Measurements from ENCODE around the gene DAZAP1.
"Not testable (repeated sequence)": the region's sequence is repeated elsewhere in the genome, so short reads cannot be mapped to it uniquely, and the experiment has no call there.

The DAZAP1 gene

GRCh38 chr19:1433119-1434039, 26.0 kb downstream of the DAZAP1 start:
- in situ Hi-C loops (cut with MboI; ENCODE audit: low pct_unique_long_range_greater_than_20kb, low sequenced_read_pairs), result no loop called here
- DNase-seq, result no peak

DNA sequence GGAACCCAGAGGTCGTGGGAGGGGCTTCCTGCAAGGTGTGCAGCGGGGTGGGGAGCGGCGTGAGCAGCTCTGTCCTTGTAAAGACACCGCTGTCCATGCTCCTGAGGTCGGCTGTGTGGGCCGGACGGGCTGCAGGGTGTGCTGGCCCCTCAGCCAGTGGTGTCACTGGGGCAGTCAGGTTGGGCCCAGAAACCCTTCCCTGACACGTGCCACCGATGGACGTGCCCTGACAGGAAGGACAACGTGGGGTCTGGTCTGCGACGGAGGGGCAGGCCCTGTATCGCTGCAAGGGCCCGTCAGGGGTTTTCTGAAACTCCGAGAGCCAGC, 26.6 kb downstream of the DAZAP1 start:
- no peak for DNase-seq
- in situ Hi-C loops (cut with MboI; ENCODE audit: low pct_unique_long_range_greater_than_20kb, low sequenced_read_pairs), result no loop called here

GRCh38 chr19:1434577-1435060, 27.2 kb downstream of the DAZAP1 start:
- DNase-seq, result no peak
- in situ Hi-C loops (cut with MboI; ENCODE audit: low pct_unique_long_range_greater_than_20kb, low sequenced_read_pairs), result no loop called here

DNA sequence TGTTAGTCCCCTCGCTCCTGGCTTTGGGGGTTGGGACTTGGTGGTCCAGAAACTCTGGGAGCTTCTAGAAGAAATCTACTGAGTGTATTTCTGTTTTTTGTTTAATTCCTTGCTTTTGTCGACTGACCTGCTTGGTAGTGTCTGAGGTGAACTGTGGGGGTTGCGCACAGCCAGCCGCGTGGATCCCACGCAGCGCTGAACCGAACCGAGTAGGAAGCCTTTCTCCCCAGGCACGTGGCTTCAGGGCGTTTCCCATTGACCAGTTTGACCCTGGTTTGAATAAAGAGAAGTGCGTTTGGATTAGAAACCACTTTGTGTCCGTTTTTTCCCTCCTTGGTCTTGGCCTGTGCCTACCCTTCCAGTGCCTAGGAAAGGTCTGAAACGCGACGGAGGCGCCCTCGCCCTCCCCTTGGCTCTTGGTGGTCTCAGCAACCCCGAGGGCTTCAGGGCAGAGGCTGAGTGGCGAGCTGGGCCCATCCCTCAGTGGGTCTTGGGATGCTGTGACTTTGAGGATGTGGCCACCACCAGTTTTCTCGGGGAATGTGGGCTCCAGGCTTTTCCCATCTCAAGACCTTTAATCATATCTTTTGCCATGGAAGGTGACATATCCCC, 28.1 kb downstream of the DAZAP1 start:
- in situ Hi-C loops (cut with MboI; ENCODE audit: low pct_unique_long_range_greater_than_20kb, low sequenced_read_pairs), result no loop called here
- DNase-seq, result no peak

DNA sequence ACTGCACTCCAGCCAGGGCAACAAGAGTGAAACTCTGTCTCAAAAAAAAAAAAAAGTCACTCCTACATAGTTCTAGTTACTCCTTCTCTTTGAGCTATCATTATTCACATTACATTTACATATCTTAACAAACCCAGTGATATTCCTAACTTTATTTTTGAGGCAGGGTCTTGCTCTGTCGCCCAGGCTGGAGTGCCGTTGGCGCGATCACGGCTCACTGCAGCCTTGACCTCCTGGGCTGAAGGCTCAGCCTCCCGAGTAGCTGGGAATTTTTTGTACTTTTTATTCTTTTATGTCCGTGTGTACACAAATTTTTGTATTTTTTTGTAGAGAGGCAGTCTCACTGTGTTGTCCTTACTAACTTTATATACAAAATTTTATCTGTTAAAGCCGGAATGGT, 30.2 kb downstream of the DAZAP1 start:
- DNase-seq, result no peak
- in situ Hi-C loops (cut with MboI; ENCODE audit: low pct_unique_long_range_greater_than_20kb, low sequenced_read_pairs), result no loop called here

GRCh38 chr19:1438035-1438932, 30.9 kb downstream of the DAZAP1 start, which contains the start of gene RPS15:
Gene RPS15, plus strand, starts transcription at chr19:1438396. Its CDS starts 30 bp downstream, at chr19:1438426.
- DNase-seq, result peak; percentile 96
- in situ Hi-C loops (cut with MboI; ENCODE audit: low pct_unique_long_range_greater_than_20kb, low sequenced_read_pairs), result no loop called here

- in situ Hi-C loops (cut with MboI; ENCODE audit: low pct_unique_long_range_greater_than_20kb, low sequenced_read_pairs), result no loop called here
- no peak for DNase-seq
Observed at GRCh38 chr19:1438933-1439354, 31.6 kb downstream of the DAZAP1 start.

DNA sequence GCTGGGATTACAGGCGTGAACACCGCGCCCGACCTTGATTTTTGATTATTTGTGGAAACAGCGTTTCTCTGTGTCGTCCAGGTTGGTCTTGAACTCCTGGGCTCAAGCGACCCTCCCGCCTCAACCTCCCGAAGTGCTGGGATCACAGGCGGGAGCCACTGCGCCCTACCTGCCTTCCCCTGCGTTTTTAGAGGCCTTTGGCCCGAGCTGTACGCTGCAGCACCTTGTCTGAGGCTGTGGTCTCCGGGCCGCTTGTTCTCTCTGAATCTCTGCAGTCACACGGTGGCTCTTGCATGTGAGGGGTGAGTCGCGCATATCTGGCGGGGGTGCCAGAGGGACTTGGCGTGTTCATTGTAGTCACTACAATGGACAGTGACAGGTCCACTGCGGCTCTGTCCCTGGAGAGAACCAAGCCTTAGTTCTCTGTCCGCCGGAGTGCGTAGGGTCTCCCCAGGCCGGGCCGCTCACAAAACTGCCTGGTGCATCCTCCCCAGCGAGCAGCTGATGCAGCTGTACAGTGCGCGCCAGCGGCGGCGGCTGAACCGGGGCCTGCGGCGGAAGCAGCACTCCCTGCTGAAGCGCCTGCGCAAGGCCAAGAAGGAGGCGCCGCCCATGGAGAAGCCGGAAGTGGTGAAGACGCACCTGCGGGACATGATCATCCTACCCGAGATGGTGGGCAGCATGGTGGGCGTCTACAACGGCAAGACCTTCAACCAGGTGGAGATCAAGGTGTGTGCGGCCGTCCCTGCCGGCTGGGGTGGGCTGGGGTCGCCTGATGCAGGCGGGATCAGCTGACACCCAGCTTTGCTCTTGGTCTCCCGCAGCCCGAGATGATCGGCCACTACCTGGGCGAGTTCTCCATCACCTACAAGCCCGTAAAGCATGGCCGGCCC, 32.4 kb downstream of the DAZAP1 start:
- in situ Hi-C loops (cut with MboI; ENCODE audit: low pct_unique_long_range_greater_than_20kb, low sequenced_read_pairs); DNase-seq: not testable (repeated sequence)

GRCh38 chr19:1440418-1440801, 33.0 kb downstream of the DAZAP1 start:
- in situ Hi-C loops (cut with MboI; ENCODE audit: low pct_unique_long_range_greater_than_20kb, low sequenced_read_pairs), result no loop called here

GRCh38 chr19:1441022-1441426, 33.6 kb downstream of the DAZAP1 start:
- in situ Hi-C loops (cut with MboI; ENCODE audit: low pct_unique_long_range_greater_than_20kb, low sequenced_read_pairs), result no loop called here
- DNase-seq, result no peak

More at GRCh38 chr19:1440418-1440801, 33.0 kb downstream of the DAZAP1 start:
- DNase-seq, result no peak

GRCh38 chr19:1441677-1442438, 34.5 kb downstream of the DAZAP1 start:
- DNase-seq, result no peak
- in situ Hi-C loops (cut with MboI; ENCODE audit: low pct_unique_long_range_greater_than_20kb, low sequenced_read_pairs), result no loop called here

DNA sequence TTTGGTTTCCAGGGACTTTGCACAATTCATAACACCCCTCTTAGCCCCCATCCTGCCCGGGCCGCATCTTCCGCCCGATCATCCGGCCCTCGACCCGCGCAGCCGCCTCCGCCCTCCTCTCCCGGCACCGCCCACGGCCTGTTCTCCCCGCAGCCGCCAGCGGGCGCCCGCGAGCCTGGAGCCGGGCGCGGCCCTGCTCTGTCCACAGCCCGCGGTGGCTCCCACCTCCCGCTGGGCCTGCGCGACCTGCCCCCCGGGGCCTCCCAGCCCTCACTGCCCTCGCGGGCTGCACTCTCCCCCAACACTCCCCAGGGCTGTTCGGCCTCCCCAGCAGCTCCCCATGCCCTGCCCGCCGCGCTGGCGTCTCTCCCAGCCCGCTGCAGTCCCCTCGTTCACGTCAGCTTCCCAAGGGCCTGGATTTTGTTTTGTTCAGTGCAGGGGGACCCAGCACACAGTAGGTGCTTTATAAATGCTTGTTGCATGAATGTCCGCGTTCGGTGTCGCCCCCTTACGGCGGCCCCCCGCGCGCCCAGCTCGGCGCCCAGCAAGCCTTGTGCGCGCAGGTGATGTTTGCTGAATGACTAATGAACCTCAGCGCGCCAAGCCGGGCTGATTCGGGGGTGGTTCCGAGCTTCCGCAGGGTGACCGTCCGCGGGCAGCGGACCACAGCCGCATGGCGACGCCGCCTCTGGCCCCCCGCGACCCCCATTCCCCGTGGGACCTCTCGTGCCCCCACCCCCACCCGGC, 38.0 kb downstream of the DAZAP1 start:
- in situ Hi-C loops (cut with MboI; ENCODE audit: low pct_unique_long_range_greater_than_20kb, low sequenced_read_pairs), result no loop called here
- DNase-seq, result peak; percentile 80

GRCh38 chr19:1445932-1446712, 38.7 kb downstream of the DAZAP1 start:
- in situ Hi-C loops (cut with MboI; ENCODE audit: low pct_unique_long_range_greater_than_20kb, low sequenced_read_pairs), result no loop called here
- DNase-seq, result no peak

- in situ Hi-C loops (cut with MboI; ENCODE audit: low pct_unique_long_range_greater_than_20kb, low sequenced_read_pairs), result no loop called here
- peak; percentile 45 for DNase-seq
Observed at GRCh38 chr19:1446713-1447481, 39.5 kb downstream of the DAZAP1 start.

DNA sequence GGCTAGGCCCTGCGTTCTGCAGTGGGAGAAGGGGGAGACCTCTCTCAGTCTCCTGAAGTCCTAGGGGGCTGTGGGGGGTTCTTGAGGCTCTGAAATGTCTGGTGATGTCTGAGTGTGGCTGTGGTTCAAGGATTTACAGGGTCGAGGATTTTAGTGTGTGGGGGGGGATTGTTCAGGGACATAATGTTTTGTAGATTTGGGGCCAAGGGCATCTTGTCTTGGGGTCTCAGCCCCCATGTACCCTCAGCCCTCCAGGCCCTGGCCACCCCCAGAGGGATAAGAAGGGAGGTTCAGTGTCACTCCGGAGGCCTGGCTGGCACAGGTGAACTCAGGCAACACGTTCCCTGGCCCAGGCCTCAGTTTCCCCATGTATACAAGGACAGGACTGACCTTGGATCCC, 40.1 kb downstream of the DAZAP1 start:
- no peak for DNase-seq
- in situ Hi-C loops (cut with MboI; ENCODE audit: low pct_unique_long_range_greater_than_20kb, low sequenced_read_pairs), result no loop called here

GRCh38 chr19:1447944-1448343, 40.6 kb downstream of the DAZAP1 start:
- no peak for DNase-seq
- in situ Hi-C loops (cut with MboI; ENCODE audit: low pct_unique_long_range_greater_than_20kb, low sequenced_read_pairs), result no loop called here

Measured in KBM-7 (cell line).